Keratinocyte (primary cell): ENCODE measurements around the gene ZNF644. TPM values are rescaled to one million over a fixed set of nuclear protein-coding genes. Genes with fewer than 3 reads are reported as not detected.

Experiments used
- DNase-seq: peaks from one replicate; pipeline ENCODE4 v3.0.0-alpha.2; 2011; ENCODE audit warnings: low read depth, missing footprints, low spot score
- FAIRE-seq: peaks from 2 replicates; lab custom pipeline; 2011; peaks lifted over from hg19 to GRCh38; lab: Jason Lieb, UNC
- H2AFZ ChIP-seq: 2 replicates; pipeline ENCODE4 v1.6.0; 2012; ENCODE audit warnings: low read length, control low read depth, inconsistent platforms; ENCODE audit not compliant: control insufficient read depth
- H3K27ac ChIP-seq: 2 replicates; pipeline ENCODE4 v1.5.1; 2011; ENCODE audit warnings: low read length; ENCODE audit not compliant: control insufficient read depth, insufficient read depth
- H3K27me3 ChIP-seq: 3 replicates; pipeline ENCODE4 v1.6.0; 2011; ENCODE audit warnings: low read length; ENCODE audit not compliant: control insufficient read depth, insufficient read depth; ENCODE audit errors: extremely low read depth
- H3K36me3 ChIP-seq, 2 experiments: 2 replicates in 1 of 2; 3 replicates in 1 of 2; pipeline ENCODE4 v1.5.1; 2011; ENCODE audit warnings: low read length in 2 of 2, mild to moderate bottlenecking in 1 of 2; ENCODE audit not compliant: control insufficient read depth in 2 of 2, insufficient read depth in 2 of 2; ENCODE audit errors: extremely low read depth in 1 of 2
- H3K4me1 ChIP-seq: 3 replicates; pipeline ENCODE4 v1.5.1; 2011; ENCODE audit warnings: low read length; ENCODE audit not compliant: control insufficient read depth, insufficient read depth; ENCODE audit errors: extremely low read depth
- H3K4me2 ChIP-seq: 3 replicates; pipeline ENCODE4 v1.6.0; 2011; ENCODE audit warnings: low read depth, low read length; ENCODE audit not compliant: control insufficient read depth, insufficient read depth; ENCODE audit errors: extremely low read depth
- H3K4me3 ChIP-seq, 3 experiments: fragments of 200-600 bp in 1 of 3; sonication (generic) in 1 of 3; 2 replicates in 2 of 3; 3 replicates in 1 of 3; pipeline ENCODE4 v1.5.1; 2011 to 2016; ENCODE audit warnings: low read length in 3 of 3, mild to moderate bottlenecking in 3 of 3, control low read depth in 2 of 3, inconsistent platforms in 1 of 3, low read depth in 1 of 3, mixed read lengths in 1 of 3, mixed run types in 1 of 3, moderate library complexity in 1 of 3; ENCODE audit not compliant: control insufficient read depth in 2 of 3, insufficient read depth in 2 of 3; ENCODE audit errors: extremely low read depth in 1 of 3
- H3K79me2 ChIP-seq: 2 replicates; pipeline ENCODE4 v1.6.0; 2012; ENCODE audit warnings: low read length; ENCODE audit not compliant: control insufficient read depth, insufficient read depth
- H3K9ac ChIP-seq: 3 replicates; pipeline ENCODE4 v1.6.0; 2011; ENCODE audit warnings: low read length; ENCODE audit not compliant: control insufficient read depth, insufficient read depth; ENCODE audit errors: extremely low read depth
- H3K9me1 ChIP-seq: 3 replicates; pipeline ENCODE4 v1.6.0; 2011; ENCODE audit warnings: low read length; ENCODE audit not compliant: control insufficient read depth, insufficient read depth; ENCODE audit errors: extremely low read depth
- H3K9me3 ChIP-seq: 2 replicates; pipeline ENCODE4 v1.5.1; 2012; ENCODE audit warnings: low read depth, low read length; ENCODE audit not compliant: control insufficient read depth
- H4K20me1 ChIP-seq: 3 replicates; pipeline ENCODE4 v1.6.0; 2011; ENCODE audit warnings: low read length; ENCODE audit not compliant: control insufficient read depth, insufficient read depth; ENCODE audit errors: extremely low read depth
- CTCF ChIP-seq, 3 experiments: IDR thresholded peaks in 1 of 3; conservative IDR thresholded peaks in 1 of 3; optimal IDR thresholded peaks in 1 of 3; 2 replicates in 2 of 3; 3 replicates in 1 of 3; pipeline versions ENCODE3 to v1.5.1; 2011; ENCODE audit warnings: low read length in 3 of 3, mild to moderate bottlenecking in 3 of 3, moderate library complexity in 2 of 3, control low read depth in 1 of 3, inconsistent platforms in 1 of 3; ENCODE audit not compliant: insufficient read depth in 2 of 3; ENCODE audit errors: extremely low read depth in 1 of 3
- EZH2 ChIP-seq: IDR thresholded peaks from one replicate; pipeline ENCODE4 v1.6.1; 2012; ENCODE audit warnings: inconsistent platforms, mild to moderate bottlenecking, low read length, moderate library complexity
- dilution Hi-C: fragments of 300-500 bp; cut with MboI; formaldehyde crosslinking; loops from one replicate; pipeline ENCODE4 v1.7.0; 2020; ENCODE audit warnings: low sequenced_read_pairs; ENCODE audit not compliant: extremely low pct_ligation_motif_present
- polyA plus RNA-seq, 5 experiments: library from polyadenylated mRNA; depleted of rRNA in 3 of 5; stranded (reverse) in 3 of 5; stranded (forward) in 1 of 5; unstranded in 1 of 5; fragments of >200 nt; gene quantifications; 1 replicate in 1 of 5; 2 replicates in 3 of 5; 3 replicates in 1 of 5; pipeline versions ENCODE4 v1.2.1 to v1.2.3, GENCODE V29; 2011 to 2012; ENCODE audit warnings: missing spikeins in 2 of 5, low read depth in 1 of 5, low replicate concordance in 1 of 5

Gene ZNF644
- polyA plus RNA-seq, 1 donor (not counting 4 experiments of a cell fraction or from before 2014, with no cell fraction given): 19.1 TPM

GRCh38 chr1:90911353-90911752 lies 110.5 kb downstream of the ZNF644 start:
- no peak overlapping the region for H3K4me2 ChIP-seq
- DNase-seq (no peak), FAIRE-seq (no peak)
- no peaks in the 10 kb centered on the region for H3K9me3 ChIP-seq
- H3K79me2 ChIP-seq: no peaks in the 10 kb centered on the region
- no peak overlapping the region for H3K9ac ChIP-seq
- TF ChIP-seq CTCF (optimal IDR thresholded peaks at IDR 0.05 in 1 of 3, IDR thresholded peaks at IDR 0.05 in 1 of 3, conservative IDR thresholded peaks at IDR 0.05 in 1 of 3; ENCODE audit: extremely low read depth in 1 of 3, insufficient read depth in 2 of 3, low read length in 3 of 3) (no peak), EZH2 (no peak)
- H3K4me3 ChIP-seq: no peak overlapping the region
- no peaks in the 10 kb centered on the region for H4K20me1 ChIP-seq
- no peak overlapping the region for H3K27ac ChIP-seq
- no peaks in the 10 kb centered on the region for H3K9me1 ChIP-seq
- H3K36me3 ChIP-seq: peaks cover 2 to 7% of the 10 kb centered on the region in 2 experiments
- dilution Hi-C loops: no loop called here
- no peaks in the 10 kb centered on the region for H3K27me3 ChIP-seq
- no peaks in the 10 kb centered on the region for H3K4me1 ChIP-seq
- no peak overlapping the region for H2AFZ ChIP-seq

GRCh38 chr1:90902672-90903071 lies 119.2 kb downstream of the ZNF644 start:
- FAIRE-seq (no peak), DNase-seq (no peak)
- Histone ChIP-seq H3K27me3 (no peaks in the 10 kb centered on the region), H3K79me2 (no peaks in the 10 kb centered on the region), H3K4me1 (no peaks in the 10 kb centered on the region), H2AFZ (no peak overlapping the region), H3K4me2 (no peak overlapping the region), H3K9me1 (no peaks in the 10 kb centered on the region), H3K9me3 (no peaks in the 10 kb centered on the region), H3K27ac (no peak overlapping the region), H3K4me3 (no peak overlapping the region), H4K20me1 (no peaks in the 10 kb centered on the region), H3K36me3 (peaks cover 4 to 12% of the 10 kb centered on the region in 2 experiments), H3K9ac (no peak overlapping the region)
- dilution Hi-C loops: no loop called here
- TF ChIP-seq CTCF (optimal IDR thresholded peaks at IDR 0.05 in 1 of 3, IDR thresholded peaks at IDR 0.05 in 1 of 3, conservative IDR thresholded peaks at IDR 0.05 in 1 of 3; ENCODE audit: extremely low read depth in 1 of 3, insufficient read depth in 2 of 3, low read length in 3 of 3): no peak
- TF ChIP-seq EZH2: no peak
